ENCODE measurements around the gene EDRF1. TPM values are rescaled to one million over a fixed set of nuclear protein-coding genes. Genes with fewer than 3 reads are reported as not detected.

The EDRF1 gene
- total RNA-seq, 4 donors from 2014 or later: 7.8 to 22.1 (median 15.8) TPM

DNA sequence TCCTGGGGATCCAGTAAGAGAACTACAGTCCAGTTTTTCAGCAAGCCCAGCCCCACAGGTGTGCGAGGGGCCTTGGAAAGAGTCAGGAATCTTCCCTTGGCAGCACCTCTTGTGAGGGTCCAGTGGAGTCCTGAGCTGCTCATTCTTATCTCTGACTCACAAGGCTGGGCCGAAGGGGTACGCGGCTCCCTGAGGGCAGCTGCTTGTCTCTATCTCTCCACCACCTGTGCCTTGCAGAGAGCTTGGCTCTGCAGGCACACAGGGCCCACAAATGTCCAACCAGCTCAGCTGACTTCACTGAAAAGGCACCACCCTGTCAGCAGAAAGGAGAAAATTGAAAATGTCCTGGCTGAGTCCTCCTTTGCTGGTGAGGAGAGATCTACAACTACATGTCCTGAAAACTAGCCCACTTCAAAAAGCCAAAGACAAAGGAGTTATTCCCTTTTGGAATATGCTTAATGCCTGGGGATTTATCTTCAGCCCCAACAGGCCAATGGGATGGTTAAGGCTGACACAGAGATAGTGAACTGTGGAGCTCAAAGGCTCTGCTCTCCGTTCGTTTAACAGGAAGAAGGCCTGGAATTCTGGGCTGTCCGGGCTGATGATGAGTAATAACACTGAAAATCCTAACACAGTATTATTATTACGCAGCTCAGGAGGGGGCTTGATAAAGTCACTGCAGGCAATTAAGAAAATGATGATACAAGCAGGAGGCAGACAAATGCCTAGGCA lies 80.1 kb downstream of the EDRF1 start:
- no peak overlapping the region for H3K27ac ChIP-seq
- H3K27me3 ChIP-seq: no peaks in the 10 kb centered on the region
- no peaks in the 10 kb centered on the region for H3K9me3 ChIP-seq
- ATAC-seq: no peak
- TF ChIP-seq, protein P1, sequence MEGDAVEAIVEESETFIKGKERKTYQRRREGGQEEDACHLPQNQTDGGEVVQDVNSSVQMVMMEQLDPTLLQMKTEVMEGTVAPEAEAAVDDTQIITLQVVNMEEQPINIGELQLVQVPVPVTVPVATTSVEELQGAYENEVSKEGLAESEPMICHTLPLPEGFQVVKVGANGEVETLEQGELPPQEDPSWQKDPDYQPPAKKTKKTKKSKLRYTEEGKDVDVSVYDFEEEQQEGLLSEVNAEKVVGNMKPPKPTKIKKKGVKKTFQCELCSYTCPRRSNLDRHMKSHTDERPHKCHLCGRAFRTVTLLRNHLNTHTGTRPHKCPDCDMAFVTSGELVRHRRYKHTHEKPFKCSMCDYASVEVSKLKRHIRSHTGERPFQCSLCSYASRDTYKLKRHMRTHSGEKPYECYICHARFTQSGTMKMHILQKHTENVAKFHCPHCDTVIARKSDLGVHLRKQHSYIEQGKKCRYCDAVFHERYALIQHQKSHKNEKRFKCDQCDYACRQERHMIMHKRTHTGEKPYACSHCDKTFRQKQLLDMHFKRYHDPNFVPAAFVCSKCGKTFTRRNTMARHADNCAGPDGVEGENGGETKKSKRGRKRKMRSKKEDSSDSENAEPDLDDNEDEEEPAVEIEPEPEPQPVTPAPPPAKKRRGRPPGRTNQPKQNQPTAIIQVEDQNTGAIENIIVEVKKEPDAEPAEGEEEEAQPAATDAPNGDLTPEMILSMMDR (IDR thresholded peaks at IDR 0.05): no peak
- no peak for TF ChIP-seq EP300 (IDR thresholded peaks at IDR 0.05)
- no peak for TF ChIP-seq POLR2AphosphoS5 (IDR thresholded peaks at IDR 0.05)
- no peak for TF ChIP-seq POLR2A (IDR thresholded peaks at IDR 0.05)
- H3K4me1 ChIP-seq: no peaks in the 10 kb centered on the region
- 73 to 89% methylated on average over 3 to 4 of the region's 8 CpGs for WGBS, 2 donors (ENCODE audit: low coverage in 1 of 2)
- no peak overlapping the region for H3K4me3 ChIP-seq
- H3K36me3 ChIP-seq: peaks cover 0 to 98% of the 10 kb centered on the region in 2 donors

DNA sequence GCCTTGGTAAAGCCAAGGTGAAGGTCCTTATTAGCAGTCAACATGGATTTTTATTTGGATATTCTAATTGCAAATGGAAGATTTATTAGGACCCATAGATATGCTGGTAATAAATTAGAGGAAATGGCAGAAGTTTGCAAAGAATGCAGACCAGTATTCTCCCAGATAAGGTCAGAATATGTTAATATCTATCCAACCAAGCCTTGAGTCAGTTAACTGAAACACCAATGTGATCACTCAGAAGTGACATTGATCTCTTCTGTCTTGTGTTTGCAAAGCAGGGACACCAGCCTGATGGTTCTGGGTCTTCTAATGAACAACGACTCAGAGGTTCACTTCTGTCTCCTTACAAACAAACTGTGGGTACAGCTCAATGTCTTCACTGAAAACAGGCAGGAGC lies 82.1 kb downstream of the EDRF1 start:
- no peaks in the 10 kb centered on the region for H3K4me1 ChIP-seq
- no peaks in the 10 kb centered on the region for H3K9me3 ChIP-seq
- no peak overlapping the region for H3K4me3 ChIP-seq
- ATAC-seq: no peak
- WGBS, 2 donors (ENCODE audit: low coverage in 1 of 2): 91 to 100% methylated on average over 1 of the region's 1 CpG
- H3K27me3 ChIP-seq: no peaks in the 10 kb centered on the region
- peaks cover 0 to 98% of the 10 kb centered on the region in 2 donors for H3K36me3 ChIP-seq
- TF ChIP-seq, protein P1 (IDR thresholded peaks at IDR 0.05): no peak
- TF ChIP-seq POLR2A (IDR thresholded peaks at IDR 0.05) (no peak), POLR2AphosphoS5 (IDR thresholded peaks at IDR 0.05) (no peak), EP300 (IDR thresholded peaks at IDR 0.05) (no peak)
- H3K27ac ChIP-seq: no peak overlapping the region

DNA sequence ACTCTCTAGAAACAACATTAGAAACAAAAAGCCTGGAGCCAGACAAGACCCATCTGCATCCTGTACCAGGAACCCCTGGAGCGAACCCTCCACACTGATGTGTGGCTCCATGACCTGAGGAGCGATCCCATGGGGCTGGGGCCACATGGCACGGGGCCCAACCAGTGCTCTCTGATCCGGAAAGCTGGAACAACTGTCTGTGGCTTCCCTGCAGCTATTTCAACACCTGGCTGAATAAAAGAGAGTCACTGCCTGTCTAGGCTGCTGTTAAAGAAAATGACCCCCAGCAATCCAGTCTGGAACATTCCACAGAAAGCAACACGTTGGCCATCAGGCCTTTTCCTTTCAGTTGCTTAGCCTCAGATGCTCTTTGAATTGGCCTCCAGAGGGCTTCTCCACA lies 82.6 kb downstream of the EDRF1 start:
- WGBS, 2 donors (ENCODE audit: low coverage in 1 of 2): 75% methylated on average over 1 of the region's 5 CpGs; no CpG with 5 or more reads in 1 of the 2 donors

DNA sequence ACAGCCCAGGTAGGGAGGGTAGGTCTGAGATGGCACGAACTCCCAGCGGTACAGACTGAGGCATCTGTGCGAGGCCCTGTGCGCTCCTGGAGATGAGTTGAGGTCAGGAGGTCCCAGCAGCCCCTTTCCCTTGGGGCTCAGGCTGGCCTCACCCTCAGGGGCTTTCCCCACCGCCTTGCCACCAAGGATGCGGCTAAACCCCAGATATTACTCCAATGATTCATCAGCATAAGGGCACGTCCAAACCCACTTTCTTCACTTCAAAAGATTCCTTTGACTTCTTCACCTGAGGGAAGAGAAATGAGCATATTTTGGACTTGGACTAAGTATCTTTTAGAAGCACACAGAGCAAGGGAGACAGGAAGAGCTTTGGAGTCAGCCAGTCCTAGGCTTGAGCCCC lies 83.2 kb downstream of the EDRF1 start:
- Histone ChIP-seq H3K36me3 (peaks cover 0 to 98% of the 10 kb centered on the region in 2 donors), H3K27ac (no peak overlapping the region), H3K4me3 (no peak overlapping the region), H3K4me1 (no peaks in the 10 kb centered on the region), H3K9me3 (no peaks in the 10 kb centered on the region), H3K27me3 (no peaks in the 10 kb centered on the region)
- no peak for TF ChIP-seq POLR2AphosphoS5 (IDR thresholded peaks at IDR 0.05)
- TF ChIP-seq EP300 (IDR thresholded peaks at IDR 0.05): no peak
- TF ChIP-seq, protein P1 (IDR thresholded peaks at IDR 0.05): no peak
- TF ChIP-seq POLR2A (IDR thresholded peaks at IDR 0.05): no peak
- ATAC-seq: no peak
- WGBS, 2 donors (ENCODE audit: low coverage in 1 of 2): 80% methylated on average over 1 of the region's 7 CpGs; no CpG with 5 or more reads in 1 of the 2 donors

More for the DNA sequence above, 82.6 kb downstream of the EDRF1 start:
- no peaks in the 10 kb centered on the region for H3K9me3 ChIP-seq
- TF ChIP-seq EP300 (IDR thresholded peaks at IDR 0.05): no peak
- H3K4me3 ChIP-seq: no peak overlapping the region
- no peak for ATAC-seq
- no peak overlapping the region for H3K27ac ChIP-seq
- no peaks in the 10 kb centered on the region for H3K4me1 ChIP-seq
- no peaks in the 10 kb centered on the region for H3K27me3 ChIP-seq
- peaks cover 0 to 98% of the 10 kb centered on the region in 2 donors for H3K36me3 ChIP-seq

DNA sequence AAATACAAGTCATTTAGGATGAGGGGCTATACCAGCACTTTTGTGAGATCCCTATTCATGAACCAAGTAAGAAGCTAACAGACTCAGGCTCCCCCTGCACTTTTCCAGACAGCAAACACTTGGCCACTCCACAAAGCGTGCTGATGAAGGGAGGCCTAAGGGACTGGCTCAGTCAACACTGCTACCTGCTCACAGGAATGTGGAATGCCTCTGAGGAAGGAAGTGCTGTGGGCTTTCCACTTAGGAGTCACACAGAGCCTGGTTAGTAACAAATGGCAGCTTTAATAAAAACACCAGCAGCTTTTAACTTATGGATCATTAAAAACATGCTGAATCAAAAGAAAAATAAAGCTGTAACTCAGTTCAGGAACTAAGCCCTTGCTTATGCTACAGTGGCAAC lies 88.5 kb downstream of the EDRF1 start:
- no peak for ATAC-seq
- TF ChIP-seq EP300 (IDR thresholded peaks at IDR 0.05): no peak
- no peak for TF ChIP-seq POLR2A (IDR thresholded peaks at IDR 0.05)
- no peak for TF ChIP-seq POLR2AphosphoS5 (IDR thresholded peaks at IDR 0.05)
- TF ChIP-seq, protein P1 (IDR thresholded peaks at IDR 0.05): no peak
- no peaks in the 10 kb centered on the region for H3K27me3 ChIP-seq
- no peaks in the 10 kb centered on the region for H3K9me3 ChIP-seq
- peaks cover 0 to 99% of the 10 kb centered on the region in 2 donors for H3K36me3 ChIP-seq
- WGBS, 2 donors (ENCODE audit: low coverage in 1 of 2): no CpG with 5 or more reads among the region's 1 CpG
- H3K4me1 ChIP-seq: no peaks in the 10 kb centered on the region
- no peak overlapping the region for H3K27ac ChIP-seq
- no peak overlapping the region for H3K4me3 ChIP-seq

All from gastroesophageal sphincter (tissue), 4 donors.